GM21576 (cell line): ENCODE measurements around the gene CLECL1.
"Not testable (repeated sequence)": the region's sequence is repeated elsewhere in the genome, so short reads cannot be mapped to it uniquely, and the experiment has no call there.

Experiments used
- ATAC-seq: cut with Tn5 transposase; IDR thresholded peaks from one replicate; pipeline ENCODE4 v1.9.1; 2021; ENCODE audit warnings: mild to moderate bottlenecking, moderate library complexity; ENCODE audit not compliant: unreplicated experiment

CLECL1 gene

DNA sequence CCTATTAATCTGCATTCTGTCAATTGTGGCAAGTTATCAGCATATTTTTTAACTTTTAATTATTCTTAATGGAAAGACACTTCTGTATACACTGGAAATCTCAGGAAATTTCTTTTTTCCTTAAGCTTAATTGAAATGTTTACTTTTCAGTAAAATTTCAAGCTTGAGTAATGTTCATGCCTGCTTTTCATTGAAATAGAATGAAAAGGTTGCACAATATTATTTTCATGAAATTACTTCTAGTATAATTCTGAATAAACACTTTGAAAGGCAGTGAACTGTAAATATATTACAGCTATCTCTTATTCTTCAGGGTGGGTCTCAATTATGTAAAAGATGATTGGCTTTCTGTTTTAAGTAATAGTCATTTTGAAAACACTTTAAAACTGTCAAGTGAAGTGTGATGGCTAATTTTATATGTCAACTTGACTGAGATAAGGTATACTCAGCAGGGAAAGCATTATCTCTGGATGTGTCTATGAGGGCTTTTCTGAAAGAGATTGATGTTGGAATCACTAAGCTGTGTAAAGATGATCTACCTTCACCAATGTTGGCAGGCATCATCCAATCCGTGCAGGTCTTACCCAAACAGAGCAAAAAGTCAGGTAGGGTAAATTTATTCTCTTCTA is 33.5 kb downstream of the CLECL1 start:
- ATAC-seq, result no peak

GRCh38 chr12:9698681-9699080 is 34.2 kb downstream of the CLECL1 start:
- no peak for ATAC-seq

GRCh38 chr12:9697619-9698018 is 35.3 kb downstream of the CLECL1 start:
- ATAC-seq, result no peak

DNA sequence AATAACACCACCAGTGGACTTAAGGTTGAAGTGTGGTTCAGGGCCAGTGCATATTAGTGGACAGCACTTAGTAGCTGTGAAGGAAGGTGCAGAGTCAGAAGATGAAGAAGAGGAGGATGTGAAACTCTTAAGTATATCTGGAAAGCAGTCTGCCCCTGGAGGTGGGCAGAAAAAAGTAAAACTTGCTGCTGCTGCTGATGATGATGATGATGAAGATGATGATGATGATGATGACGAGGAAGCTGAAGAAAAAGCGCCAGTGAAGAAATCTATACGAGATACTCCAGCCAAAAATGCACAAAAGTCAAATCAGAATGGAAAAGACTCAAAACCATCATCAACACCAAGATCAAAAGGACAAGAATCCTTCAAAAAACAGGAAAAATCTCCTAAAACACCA is 37.2 kb downstream of the CLECL1 start:
- ATAC-seq, result not testable (repeated sequence)

GRCh38 chr12:9695150-9695549 is 37.7 kb downstream of the CLECL1 start:
- ATAC-seq, result not testable (repeated sequence)

DNA sequence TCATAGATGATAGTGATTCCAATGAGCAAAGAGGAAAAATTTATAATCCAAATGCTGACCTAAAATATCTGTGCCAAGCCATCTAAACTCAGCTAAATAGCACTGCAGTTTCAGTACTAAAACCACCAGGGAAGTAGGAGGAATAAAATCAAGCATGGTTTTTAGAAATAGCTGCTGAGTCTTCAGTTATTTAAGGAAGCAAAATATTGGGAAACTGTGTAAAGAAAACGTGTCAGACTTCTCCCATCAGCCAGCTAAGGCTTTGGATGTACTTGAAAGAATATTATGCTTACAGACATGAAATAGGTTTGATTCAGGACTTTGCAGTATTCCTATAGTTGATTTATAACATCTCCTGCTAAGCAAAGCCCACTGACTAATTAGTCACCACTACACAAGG is 38.7 kb downstream of the CLECL1 start:
- ATAC-seq, result no peak

DNA sequence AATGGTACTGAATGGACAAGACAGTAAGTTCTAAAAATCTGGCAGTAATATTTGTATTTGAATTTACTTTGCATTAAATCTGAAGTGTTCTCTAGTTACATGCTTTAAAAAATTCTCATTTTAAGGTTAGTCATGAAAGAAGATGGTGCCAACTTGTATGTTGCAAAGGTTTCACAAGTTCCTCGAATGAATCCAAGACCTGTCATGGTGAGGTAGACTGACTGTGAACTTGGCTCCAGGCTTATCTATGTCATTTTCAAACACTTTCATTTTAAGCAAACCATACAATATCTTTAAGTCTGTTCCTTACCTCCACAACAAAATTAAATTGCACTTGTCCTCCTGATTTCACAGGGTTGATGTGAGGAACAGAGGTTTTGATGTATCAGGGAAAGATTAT is 40.0 kb downstream of the CLECL1 start:
- no peak for ATAC-seq

DNA sequence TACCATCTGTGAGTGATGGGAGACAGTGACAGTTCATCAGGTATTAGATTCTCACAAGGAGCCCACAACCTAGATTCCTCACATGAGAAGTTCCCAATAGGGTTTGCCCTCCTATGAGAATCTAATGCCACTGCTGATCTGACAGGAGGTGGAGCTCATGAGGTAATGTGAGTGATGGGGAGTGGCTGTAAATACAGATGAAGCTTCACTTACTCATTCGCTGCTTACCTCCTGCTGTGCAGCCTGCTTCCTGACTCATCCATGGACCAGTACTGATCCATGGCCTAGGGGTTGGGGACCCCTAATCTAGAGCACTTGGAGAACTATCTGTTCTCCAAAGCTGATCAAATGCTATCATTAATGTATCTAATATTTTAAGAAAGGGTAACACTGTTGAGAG is 45.7 kb downstream of the CLECL1 start:
- ATAC-seq, result no peak

DNA sequence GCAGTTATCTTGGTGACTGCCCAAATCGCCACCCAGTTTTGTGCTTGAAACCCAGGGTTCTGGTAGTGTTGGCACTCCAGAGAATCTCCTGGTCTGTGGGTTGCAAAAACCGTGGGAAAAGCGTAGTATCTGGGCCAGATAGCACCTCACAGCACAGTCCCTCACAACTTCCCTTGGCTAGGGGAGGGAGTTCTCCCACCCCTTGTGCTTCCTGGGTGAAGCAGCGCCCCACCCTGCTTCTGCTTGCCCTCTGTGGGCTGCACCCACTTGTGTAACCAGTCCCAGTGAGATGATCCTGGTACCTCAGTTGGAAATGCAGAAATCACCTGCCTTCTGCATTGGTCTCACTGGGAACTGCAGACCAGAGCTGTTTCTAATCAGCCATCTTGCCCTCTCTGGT is 47.0 kb downstream of the CLECL1 start:
- ATAC-seq, result no peak

- not testable (repeated sequence) for ATAC-seq
Measured at GRCh38 chr12:9685366-9685765, 47.5 kb downstream of the CLECL1 start.

- not testable (repeated sequence) for ATAC-seq
Measured at GRCh38 chr12:9682949-9683348, 49.9 kb downstream of the CLECL1 start.

DNA sequence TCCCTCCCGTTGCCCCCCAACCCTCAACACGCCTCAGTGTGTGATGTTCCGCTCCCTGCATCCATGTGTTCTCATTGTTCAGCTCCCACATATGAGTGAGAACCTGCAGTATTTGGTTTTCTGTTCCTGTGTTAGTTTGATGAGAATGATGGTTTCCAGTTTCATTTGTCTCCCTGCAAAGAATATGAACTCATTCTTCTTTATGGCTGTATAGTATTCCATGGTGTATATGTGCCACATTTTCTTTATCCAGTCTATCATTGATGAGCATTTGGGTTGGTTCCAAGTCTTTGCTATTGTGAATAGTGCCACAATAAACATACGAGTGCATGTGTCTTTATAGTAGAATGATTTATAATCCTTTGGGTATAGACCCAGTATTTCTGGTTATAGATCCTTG is 50.4 kb downstream of the CLECL1 start:
- ATAC-seq, result not testable (repeated sequence)

DNA sequence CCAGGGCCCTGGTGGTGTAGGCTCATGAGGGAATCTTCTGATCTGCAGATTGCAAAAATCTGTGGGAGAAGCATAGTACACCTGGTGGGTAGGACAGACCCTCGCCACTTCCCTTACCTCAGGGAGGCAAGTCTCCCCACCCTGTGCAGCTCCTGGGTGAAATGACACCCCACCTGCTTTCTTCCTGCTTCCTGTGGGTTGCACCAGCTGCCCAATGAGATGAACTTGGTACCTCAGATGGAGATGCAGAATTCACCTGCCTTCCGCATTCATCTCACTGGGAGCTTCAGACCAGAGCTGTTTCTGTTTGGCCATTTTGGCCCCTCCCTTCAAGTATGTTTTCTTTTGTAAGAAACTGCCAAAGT is 58.7 kb downstream of the CLECL1 start:
- peak; percentile 28 for ATAC-seq

- ATAC-seq, result peak; percentile 36
Measured at GRCh38 chr12:9673404-9674225, 59.3 kb downstream of the CLECL1 start.
